ENCODE results near the gene MAP3K5. TPM values are rescaled to one million over a fixed set of nuclear protein-coding genes. Genes with fewer than 3 reads are reported as not detected.

MAP3K5 gene
- polyA plus RNA-seq, 1 experiment, result 2.5 TPM

DNA sequence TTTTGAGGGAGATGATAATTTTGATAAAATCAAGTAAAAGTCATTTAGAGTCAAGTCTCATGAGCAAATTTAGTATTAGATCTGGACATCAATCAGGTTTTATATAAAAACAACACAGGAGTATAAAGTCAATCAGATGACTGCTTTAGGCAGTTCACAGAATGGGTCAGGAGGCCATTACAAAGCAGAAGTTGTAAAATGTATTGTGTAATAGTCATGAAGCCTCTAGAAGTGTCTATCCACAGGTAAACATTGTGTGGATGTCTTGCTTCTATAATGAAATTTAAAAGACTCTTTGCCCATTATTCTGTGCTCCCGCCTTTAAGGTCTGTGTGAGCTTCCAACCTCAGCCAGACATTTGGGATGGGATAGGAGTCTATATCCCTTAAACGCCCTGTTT, 270.9 kb downstream of the MAP3K5 start:
- CTCF ChIA-PET, result interaction anchor here (0.6 to 1.0 kb wide), 2 partner anchors 9 to 29 kb away, joined by 3 read pairs; partner anchors contain the start of gene MAP7
- H3K36me3 ChIP-seq (ENCODE audit: control insufficient read depth, insufficient read depth, low read length), result no peaks in the 10 kb centered on the region
- no peak overlapping the region for H3K4me3 ChIP-seq (ENCODE audit: low read depth, low read length)
- no peak for DNase-seq (ENCODE audit: low read depth)
- no peaks in the 10 kb centered on the region for H3K27me3 ChIP-seq (ENCODE audit: control insufficient read depth, insufficient read depth, low read length)
- TF ChIP-seq, protein P1, sequence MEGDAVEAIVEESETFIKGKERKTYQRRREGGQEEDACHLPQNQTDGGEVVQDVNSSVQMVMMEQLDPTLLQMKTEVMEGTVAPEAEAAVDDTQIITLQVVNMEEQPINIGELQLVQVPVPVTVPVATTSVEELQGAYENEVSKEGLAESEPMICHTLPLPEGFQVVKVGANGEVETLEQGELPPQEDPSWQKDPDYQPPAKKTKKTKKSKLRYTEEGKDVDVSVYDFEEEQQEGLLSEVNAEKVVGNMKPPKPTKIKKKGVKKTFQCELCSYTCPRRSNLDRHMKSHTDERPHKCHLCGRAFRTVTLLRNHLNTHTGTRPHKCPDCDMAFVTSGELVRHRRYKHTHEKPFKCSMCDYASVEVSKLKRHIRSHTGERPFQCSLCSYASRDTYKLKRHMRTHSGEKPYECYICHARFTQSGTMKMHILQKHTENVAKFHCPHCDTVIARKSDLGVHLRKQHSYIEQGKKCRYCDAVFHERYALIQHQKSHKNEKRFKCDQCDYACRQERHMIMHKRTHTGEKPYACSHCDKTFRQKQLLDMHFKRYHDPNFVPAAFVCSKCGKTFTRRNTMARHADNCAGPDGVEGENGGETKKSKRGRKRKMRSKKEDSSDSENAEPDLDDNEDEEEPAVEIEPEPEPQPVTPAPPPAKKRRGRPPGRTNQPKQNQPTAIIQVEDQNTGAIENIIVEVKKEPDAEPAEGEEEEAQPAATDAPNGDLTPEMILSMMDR (IDR thresholded peaks at IDR 0.05; ENCODE audit: insufficient read depth, low read depth, low read length), result no peak
- POLR2A ChIA-PET, result no interaction called here

DNA sequence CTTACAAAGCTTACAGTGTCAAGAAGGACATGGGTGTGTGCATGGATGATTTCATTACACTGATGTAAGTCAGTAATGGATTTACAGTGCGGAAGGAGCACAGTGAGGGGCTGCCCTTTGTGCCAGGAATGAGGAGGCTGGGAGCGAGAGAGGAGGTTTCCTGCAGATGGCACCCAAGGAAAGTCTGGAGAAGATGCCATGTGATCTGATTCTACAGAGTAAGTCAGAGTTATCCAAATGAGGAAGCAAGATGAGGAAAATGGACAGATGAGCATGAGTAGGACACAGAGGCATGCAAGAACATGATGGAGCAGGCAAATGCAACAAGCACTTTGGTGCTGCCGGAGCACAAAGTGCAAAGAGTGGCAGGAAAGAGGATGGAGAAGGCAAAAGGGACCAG, 271.8 kb downstream of the MAP3K5 start:
- DNase-seq (ENCODE audit: low read depth), result no peak
- Histone ChIP-seq H3K27me3 (ENCODE audit: control insufficient read depth, insufficient read depth, low read length) (no peaks in the 10 kb centered on the region), H3K36me3 (ENCODE audit: control insufficient read depth, insufficient read depth, low read length) (no peaks in the 10 kb centered on the region), H3K4me3 (ENCODE audit: low read depth, low read length) (no peak overlapping the region)
- CTCF ChIA-PET, result interaction anchor here (1.0 kb wide), 1 partner anchor 9 kb away, joined by 3 read pairs; no protein-coding TSS in a partner anchor
- TF ChIP-seq, protein P1 (IDR thresholded peaks at IDR 0.05; ENCODE audit: insufficient read depth, low read depth, low read length), result no peak
- POLR2A ChIA-PET, result no interaction called here

DNA sequence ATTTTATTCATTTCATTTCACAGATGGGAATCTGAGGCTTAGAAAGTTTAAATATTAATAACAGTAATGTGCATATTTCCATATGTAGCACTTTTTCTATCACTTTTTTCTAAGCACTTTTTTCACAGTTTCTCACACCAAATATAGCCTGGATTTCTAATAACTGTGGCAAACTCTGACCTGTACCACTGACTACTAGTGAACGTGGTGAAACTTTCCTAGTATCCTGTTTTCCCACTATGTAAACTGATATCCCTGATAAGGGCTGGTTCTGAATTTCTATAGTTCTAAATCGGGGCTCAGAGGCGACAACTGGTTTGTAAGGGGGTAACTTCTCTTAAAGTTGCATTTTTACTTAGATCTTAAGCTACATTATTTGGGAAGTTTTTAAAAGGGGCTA, 274.7 kb downstream of the MAP3K5 start:
- ChIA-PET POLR2A (no interaction called here), CTCF (interaction anchor here (1.4 kb wide), 1 partner anchor 10 kb away, joined by 4 read pairs; no protein-coding TSS in a partner anchor)
- no peaks in the 10 kb centered on the region for H3K36me3 ChIP-seq (ENCODE audit: control insufficient read depth, insufficient read depth, low read length)
- TF ChIP-seq, protein P1 (IDR thresholded peaks at IDR 0.05; ENCODE audit: insufficient read depth, low read depth, low read length), result no peak
- no peak overlapping the region for H3K4me3 ChIP-seq (ENCODE audit: low read depth, low read length)
- H3K27me3 ChIP-seq (ENCODE audit: control insufficient read depth, insufficient read depth, low read length), result no peaks in the 10 kb centered on the region; the same call in 1 of the 2 replicates
- DNase-seq (ENCODE audit: low read depth), result no peak

DNA sequence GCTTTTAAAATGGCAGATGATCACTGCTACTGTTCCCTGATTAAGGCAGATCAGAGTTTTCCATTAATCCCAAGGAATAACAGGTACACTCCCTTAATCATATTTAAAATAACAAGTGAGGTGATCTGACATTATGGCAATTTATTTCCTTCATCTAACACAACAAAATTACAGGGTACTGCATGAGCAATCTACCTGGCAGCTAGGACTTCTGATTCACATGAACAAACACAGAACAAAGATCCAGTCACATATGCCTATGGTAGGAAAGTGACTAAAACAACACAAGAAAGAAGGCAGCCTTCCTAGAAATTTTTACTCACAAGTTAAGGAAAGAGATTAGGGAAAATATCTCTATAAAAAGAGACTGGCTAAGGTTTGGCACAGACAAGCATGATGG, 275.3 kb downstream of the MAP3K5 start:
- no peak overlapping the region for H3K4me3 ChIP-seq (ENCODE audit: low read depth, low read length)
- CTCF ChIA-PET, result interaction anchor here (1.4 kb wide), 1 partner anchor 10 kb away, joined by 4 read pairs; no protein-coding TSS in a partner anchor
- POLR2A ChIA-PET, result no interaction called here

DNA sequence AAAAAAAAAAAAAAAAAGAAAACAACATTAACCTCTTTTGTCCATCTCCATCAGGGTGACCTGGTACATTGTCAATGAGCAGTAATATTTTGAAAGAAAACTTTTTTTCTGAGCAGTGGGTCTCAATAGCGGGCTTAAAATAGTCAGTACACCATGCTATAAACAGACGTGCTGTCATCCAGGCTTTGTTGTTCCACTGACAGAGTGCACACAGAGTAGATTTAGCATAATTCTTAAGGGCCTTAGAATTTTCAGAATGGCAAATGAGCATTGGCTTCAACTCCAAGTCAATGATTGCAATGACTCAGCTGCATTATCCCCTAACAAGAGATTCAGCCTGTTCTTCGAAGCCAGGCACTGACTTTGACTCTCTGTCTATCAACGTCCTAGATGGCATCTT, 277.7 kb downstream of the MAP3K5 start:
- Histone ChIP-seq H3K27me3 (ENCODE audit: control insufficient read depth, insufficient read depth, low read length) (no peaks in the 10 kb centered on the region; the same call in 1 of the 2 replicates), H3K36me3 (ENCODE audit: control insufficient read depth, insufficient read depth, low read length) (no peaks in the 10 kb centered on the region), H3K4me3 (ENCODE audit: low read depth, low read length) (no peak overlapping the region)
- POLR2A ChIA-PET, result no interaction called here
- CTCF ChIA-PET, result no interaction called here
- TF ChIP-seq, protein P1 (IDR thresholded peaks at IDR 0.05; ENCODE audit: insufficient read depth, low read depth, low read length), result no peak
- no peak for DNase-seq (ENCODE audit: low read depth)

More for the DNA sequence above, 275.3 kb downstream of the MAP3K5 start:
- DNase-seq (ENCODE audit: low read depth), result no peak
- TF ChIP-seq, protein P1 (IDR thresholded peaks at IDR 0.05; ENCODE audit: insufficient read depth, low read depth, low read length), result no peak
- H3K36me3 ChIP-seq (ENCODE audit: control insufficient read depth, insufficient read depth, low read length), result no peaks in the 10 kb centered on the region
- H3K27me3 ChIP-seq (ENCODE audit: control insufficient read depth, insufficient read depth, low read length), result no peaks in the 10 kb centered on the region; the same call in 1 of the 2 replicates
